GM06990 (cell line): Measurements from ENCODE around the gene SERPINC1.

ENCODE experiments used
- DNase-seq: peaks from one replicate; pipeline ENCODE4 v3.0.0-alpha.2; 2011; ENCODE audit not compliant: insufficient read length; ENCODE audit errors: extremely low read depth
- H3K27me3 ChIP-seq: replicated peaks from 2 replicates; pipeline ENCODE4 v1.6.0; 2011; ENCODE audit warnings: low read length; ENCODE audit not compliant: control insufficient read depth, insufficient read depth
- H3K36me3 ChIP-seq: 2 replicates; pipeline ENCODE4 v1.5.1; 2011; ENCODE audit warnings: low read length; ENCODE audit not compliant: control insufficient read depth, insufficient read depth
- H3K4me3 ChIP-seq: replicated peaks from 2 replicates; pipeline ENCODE4 v1.5.1; 2011; ENCODE audit warnings: low read depth, mild to moderate bottlenecking, control low read depth, low read length
- TF ChIP-seq, protein P1 (sequence below): IDR thresholded peaks from 2 replicates; pipeline ENCODE4 v1.5.1; 2011; ENCODE audit warnings: low read length, control low read depth, mild to moderate bottlenecking, inconsistent platforms; ENCODE audit not compliant: insufficient read depth, poor library complexity, severe bottlenecking

SERPINC1 gene

DNA sequence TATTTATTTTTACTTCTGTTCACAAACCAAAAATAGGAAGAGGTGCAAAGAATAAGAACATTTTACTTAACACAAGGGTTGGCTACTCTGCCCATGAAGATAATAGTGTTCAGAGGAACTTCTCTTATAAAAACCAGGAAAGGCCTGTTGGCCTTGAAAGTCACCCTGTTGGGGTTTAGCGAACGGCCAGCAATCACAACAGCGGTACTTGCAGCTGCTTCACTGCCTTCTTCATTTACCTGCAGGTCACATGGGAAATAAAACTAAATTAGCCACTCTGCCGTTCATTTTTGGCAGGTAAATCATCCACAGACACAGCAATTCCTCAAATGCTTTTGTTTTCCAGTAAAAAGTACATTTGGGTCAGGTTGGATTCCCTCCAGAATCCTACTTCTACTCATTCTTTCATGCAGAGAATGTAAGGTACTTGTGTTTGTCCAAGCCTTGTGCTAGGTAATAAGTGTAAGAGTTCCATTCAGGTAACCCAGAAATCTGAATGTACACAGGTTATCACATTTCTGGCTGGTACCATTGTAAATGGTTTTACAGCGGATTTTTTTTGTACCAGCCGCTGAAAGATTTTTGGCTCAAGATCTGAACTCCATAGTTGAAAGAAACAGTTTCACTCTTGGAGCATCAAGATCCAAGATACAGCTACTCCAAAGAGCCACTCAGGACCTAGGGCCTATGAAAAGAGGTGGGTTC, 13.1 kb downstream of the SERPINC1 start:
- TF ChIP-seq, protein P1, sequence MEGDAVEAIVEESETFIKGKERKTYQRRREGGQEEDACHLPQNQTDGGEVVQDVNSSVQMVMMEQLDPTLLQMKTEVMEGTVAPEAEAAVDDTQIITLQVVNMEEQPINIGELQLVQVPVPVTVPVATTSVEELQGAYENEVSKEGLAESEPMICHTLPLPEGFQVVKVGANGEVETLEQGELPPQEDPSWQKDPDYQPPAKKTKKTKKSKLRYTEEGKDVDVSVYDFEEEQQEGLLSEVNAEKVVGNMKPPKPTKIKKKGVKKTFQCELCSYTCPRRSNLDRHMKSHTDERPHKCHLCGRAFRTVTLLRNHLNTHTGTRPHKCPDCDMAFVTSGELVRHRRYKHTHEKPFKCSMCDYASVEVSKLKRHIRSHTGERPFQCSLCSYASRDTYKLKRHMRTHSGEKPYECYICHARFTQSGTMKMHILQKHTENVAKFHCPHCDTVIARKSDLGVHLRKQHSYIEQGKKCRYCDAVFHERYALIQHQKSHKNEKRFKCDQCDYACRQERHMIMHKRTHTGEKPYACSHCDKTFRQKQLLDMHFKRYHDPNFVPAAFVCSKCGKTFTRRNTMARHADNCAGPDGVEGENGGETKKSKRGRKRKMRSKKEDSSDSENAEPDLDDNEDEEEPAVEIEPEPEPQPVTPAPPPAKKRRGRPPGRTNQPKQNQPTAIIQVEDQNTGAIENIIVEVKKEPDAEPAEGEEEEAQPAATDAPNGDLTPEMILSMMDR: no peak
- no peak for DNase-seq
- Histone ChIP-seq H3K27me3 (no peaks in the 10 kb centered on the region), H3K36me3 (no peaks in the 10 kb centered on the region), H3K4me3 (no peak overlapping the region)

DNA sequence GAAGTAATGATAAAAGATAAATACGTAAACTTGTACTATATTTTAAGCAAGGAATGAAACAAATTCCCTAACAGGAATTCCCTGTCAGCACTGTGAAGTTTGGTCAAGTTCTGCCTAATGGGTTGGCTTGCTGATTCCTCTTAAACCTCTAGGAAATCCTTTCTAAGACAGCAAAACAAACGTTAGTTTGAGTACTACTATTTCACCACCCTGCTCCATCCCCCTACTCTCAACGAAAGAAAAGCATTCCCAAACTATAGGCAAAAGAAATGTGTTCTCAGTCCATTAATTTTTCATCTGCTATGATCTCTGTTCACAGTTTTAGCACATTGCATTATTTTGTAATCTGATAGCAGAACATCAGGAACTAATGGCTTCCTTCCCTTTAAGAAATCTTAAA, 16.1 kb downstream of the SERPINC1 start:
- TF ChIP-seq, protein P1: no peak
- H3K36me3 ChIP-seq: no peaks in the 10 kb centered on the region
- DNase-seq: no peak
- H3K4me3 ChIP-seq: no peak overlapping the region
- no peaks in the 10 kb centered on the region for H3K27me3 ChIP-seq

DNA sequence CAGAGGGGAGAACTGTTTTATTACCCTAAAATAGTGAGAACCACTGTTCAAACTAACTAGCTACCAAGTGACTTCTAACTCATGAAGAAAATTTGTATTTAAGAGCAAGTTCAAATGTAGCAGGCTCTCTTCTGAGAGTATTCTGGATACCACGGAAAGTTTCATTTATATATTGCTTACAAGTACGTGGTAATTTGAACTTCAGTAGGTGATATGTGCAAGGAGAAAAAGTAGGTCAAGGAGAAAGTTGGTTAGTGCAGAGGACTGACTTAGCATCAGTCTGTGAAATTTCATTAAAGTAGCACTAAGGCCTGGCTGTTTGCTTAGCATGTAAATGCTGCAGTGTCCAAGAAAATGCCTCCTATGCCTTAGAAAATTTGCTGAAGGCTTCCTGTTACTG, 16.7 kb downstream of the SERPINC1 start:
- DNase-seq: no peak
- no peak overlapping the region for H3K4me3 ChIP-seq
- TF ChIP-seq, protein P1: no peak
- no peaks in the 10 kb centered on the region for H3K36me3 ChIP-seq
- no peaks in the 10 kb centered on the region for H3K27me3 ChIP-seq

DNA sequence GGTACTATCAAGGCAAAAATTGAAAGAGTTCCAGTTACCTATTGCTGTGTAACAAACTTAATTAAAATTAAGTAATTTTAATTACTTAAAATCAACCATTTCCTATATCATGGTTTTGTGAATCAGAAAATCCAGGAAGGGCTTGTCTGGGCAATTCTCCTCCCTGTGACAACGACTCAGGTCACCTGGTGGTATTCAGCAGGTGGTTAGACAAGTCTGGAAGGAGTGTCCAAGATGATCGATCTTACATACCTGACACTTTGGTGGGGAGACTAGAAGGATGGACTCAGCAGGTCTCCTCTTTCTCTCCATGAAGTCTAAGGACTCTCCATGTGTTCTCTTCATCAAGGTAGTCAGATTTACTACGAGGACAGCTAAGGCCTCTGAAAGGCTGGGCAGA, 22.9 kb downstream of the SERPINC1 start:
- Histone ChIP-seq H3K27me3 (no peaks in the 10 kb centered on the region), H3K36me3 (no peaks in the 10 kb centered on the region), H3K4me3 (no peak overlapping the region)
- TF ChIP-seq, protein P1: no peak
- DNase-seq: no peak

DNA sequence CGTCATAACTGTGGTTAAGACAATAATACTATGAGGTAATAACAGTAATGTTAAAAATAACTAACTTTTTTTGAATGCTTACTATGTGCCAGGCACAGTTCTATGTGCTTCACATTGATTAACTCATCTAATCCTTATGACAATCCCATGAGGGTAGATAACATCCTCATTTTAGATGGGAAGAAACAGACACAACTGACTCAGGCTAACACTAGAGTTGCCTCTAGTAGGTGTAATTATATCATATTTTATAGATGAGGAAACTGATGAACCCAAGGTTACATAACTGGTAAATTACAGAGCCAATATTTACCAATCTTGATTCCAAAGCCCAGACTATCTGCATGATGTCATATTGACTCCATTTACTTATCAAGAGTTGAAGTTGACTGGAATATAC, 23.5 kb downstream of the SERPINC1 start:
- Histone ChIP-seq H3K27me3 (no peaks in the 10 kb centered on the region), H3K4me3 (no peak overlapping the region), H3K36me3 (no peaks in the 10 kb centered on the region)
- TF ChIP-seq, protein P1: no peak
- DNase-seq: no peak

DNA sequence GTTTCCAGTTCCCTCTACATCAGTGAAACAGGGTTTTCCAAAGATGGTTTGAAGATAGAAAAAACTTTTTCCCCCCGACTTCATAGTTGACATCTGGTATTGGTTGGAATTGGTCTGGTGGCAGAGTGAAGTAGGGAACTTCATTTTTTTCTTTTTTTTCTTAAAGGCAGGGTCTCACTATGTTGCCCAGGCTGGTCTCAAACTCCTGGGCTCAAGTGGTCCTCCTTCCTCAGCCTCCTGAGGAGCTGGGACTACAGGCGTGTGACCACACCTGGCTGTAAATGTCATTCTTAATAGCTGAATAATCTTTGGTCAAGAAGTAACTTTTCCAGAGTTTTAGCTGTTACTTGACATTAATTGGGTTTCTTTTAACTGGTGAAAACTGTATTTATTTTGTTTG, 27.2 kb downstream of the SERPINC1 start:
- no peak for DNase-seq
- TF ChIP-seq, protein P1: no peak
- peaks cover 5% of the 10 kb centered on the region for H3K36me3 ChIP-seq
- no peaks in the 10 kb centered on the region for H3K27me3 ChIP-seq
- no peak overlapping the region for H3K4me3 ChIP-seq
